NOMO-1 treated with DMSO at 0.1 percent for 48 hours (cell line): Measurements from ENCODE around the gene SDR39U1.
A peak's percentile ranks its signal among the peaks of the same experiment; 100 is the strongest.

Experiments used
- DNase-seq: peaks from one replicate; lab custom pipeline; 2025; ENCODE audit not compliant: unreplicated experiment; lab: John Stamatoyannopoulos, UW

The SDR39U1 gene

GRCh38 chr14:24443053-24443665, 583 bp upstream of the SDR39U1 start:
- DNase-seq, result no peak

GRCh38 chr14:24441904-24442239, 704 bp downstream of the SDR39U1 start:
- no peak for DNase-seq

- no peak for DNase-seq
These were observed 1.1 kb downstream of the SDR39U1 start for GRCh38 chr14:24441485-24441884.

- DNase-seq, result no peak
These were observed 1.8 kb downstream of the SDR39U1 start for GRCh38 chr14:24440606-24441399.

GRCh38 chr14:24439830-24440605, 2.6 kb downstream of the SDR39U1 start:
- DNase-seq, result no peak

GRCh38 chr14:24439257-24439656, 3.3 kb downstream of the SDR39U1 start:
- DNase-seq, result no peak

- peak; percentile 43 for DNase-seq
These were observed 4.1 kb downstream of the SDR39U1 start for GRCh38 chr14:24438223-24439097.

- no peak for DNase-seq
These were observed 4.9 kb downstream of the SDR39U1 start for GRCh38 chr14:24437736-24438067.

- no peak for DNase-seq
These were observed 5.4 kb downstream of the SDR39U1 start for GRCh38 chr14:24437020-24437735.

GRCh38 chr14:24436355-24437019, 6.1 kb downstream of the SDR39U1 start:
- DNase-seq, result peak; percentile 69

- no peak for DNase-seq
These were observed 6.6 kb downstream of the SDR39U1 start for GRCh38 chr14:24435998-24436354.

- DNase-seq, result no peak
These were observed 7.3 kb downstream of the SDR39U1 start for GRCh38 chr14:24435192-24435810.

- no peak for DNase-seq
These were observed 7.9 kb downstream of the SDR39U1 start for GRCh38 chr14:24434676-24435075.

GRCh38 chr14:24434036-24434435, 8.5 kb downstream of the SDR39U1 start:
- no peak for DNase-seq

GRCh38 chr14:24432259-24433131, 10.1 kb downstream of the SDR39U1 start:
- DNase-seq, result no peak

GRCh38 chr14:24431569-24432258, 10.9 kb downstream of the SDR39U1 start:
- peak; percentile 89 for DNase-seq

GRCh38 chr14:24430682-24431568, 11.7 kb downstream of the SDR39U1 start:
- peak; percentile 2 for DNase-seq
